HG03354 (cell line): ENCODE results near the gene BATF3.

Source experiments
- ATAC-seq: cut with Tn5 transposase; IDR thresholded peaks from one replicate; pipeline ENCODE4 v1.9.1; 2021; ENCODE audit warnings: mild to moderate bottlenecking; ENCODE audit not compliant: unreplicated experiment, poor library complexity, severe bottlenecking

The BATF3 gene

DNA sequence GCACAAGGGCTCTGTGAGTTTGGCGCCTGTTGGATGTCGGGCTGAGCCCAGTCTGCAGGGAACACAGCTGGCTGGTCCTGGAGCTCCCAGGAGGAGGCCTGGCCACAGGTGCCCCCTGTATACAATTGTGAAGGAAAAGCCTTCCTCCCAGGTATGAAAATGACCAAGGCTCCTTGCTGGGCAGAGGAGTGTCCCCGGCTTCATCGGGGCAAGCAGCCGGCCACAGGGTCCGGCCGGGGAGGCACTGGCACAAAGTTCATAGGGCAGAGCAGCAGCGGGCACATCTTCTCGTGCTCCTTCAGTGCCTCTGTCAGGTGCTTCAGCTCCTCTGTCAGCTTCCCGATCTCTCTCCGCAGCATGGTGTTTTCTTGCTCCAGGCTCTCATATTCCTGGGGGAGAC is 13.0 kb downstream of the BATF3 start:
- no peak for ATAC-seq

DNA sequence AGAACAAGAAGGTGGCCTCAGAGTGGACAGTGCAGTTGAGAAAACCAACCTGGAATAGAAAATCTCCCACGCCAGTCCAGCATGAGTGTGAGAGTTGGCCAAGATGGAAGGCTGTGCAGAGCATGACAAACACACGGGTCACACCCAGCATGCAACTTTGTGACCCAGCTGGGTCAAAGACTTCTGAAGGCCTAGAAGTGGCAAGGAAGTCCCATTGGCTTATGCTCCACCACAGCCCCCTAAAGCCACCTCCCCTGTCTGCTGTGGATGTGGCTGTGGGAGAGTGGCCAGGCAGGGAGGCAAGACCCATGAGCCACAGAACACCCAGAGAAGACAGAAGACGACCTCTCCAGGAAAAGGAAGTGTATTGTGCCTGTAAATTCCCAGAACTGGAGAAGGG is 13.6 kb downstream of the BATF3 start:
- ATAC-seq, result no peak

DNA sequence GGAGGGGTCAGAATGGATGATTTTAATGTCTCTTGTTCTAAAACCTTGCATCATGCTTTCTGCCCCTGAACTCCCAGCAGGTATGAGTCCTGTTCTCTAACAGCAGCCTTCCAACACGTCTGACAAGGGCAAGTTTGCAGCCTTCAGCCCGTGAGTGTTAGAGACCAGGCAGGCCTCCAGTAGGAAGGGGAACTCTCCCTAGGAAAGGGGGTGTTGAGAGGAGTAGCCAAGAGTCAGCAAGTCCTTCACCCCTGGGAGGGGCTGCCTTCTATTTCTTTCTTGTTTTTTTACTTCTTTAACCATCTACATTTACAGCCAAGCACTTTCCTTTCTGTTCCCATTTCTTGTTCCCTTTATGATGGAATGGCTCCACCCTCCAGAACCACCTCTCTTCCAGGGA is 14.2 kb downstream of the BATF3 start:
- no peak for ATAC-seq

DNA sequence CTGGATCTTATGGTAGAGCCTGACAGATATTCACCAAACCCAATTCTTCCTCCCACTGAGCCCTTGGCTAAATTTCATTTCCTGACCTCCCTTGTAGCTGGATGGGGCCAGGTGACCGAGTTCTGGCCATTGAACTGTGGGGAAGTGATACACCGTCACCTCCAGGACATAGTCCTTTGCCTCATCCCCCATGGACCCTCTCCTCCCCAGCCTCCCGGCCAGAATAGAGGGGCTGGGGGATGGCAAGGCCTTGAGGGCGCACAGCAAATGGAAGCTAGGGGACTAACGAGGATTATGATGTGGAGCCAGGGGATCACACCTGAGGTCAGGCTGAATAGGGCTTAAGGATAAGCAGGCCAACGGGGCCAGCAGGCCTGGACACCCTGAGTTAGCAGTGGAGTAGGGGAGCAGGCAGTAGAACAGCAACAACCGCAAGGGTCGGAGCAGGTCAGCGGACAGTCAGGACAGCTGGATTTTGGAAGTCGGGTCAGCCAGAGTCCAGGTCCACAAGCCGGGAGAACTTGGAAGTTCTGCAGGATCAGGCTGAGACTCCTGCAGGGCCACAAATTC is 15.0 kb downstream of the BATF3 start:
- no peak for ATAC-seq

DNA sequence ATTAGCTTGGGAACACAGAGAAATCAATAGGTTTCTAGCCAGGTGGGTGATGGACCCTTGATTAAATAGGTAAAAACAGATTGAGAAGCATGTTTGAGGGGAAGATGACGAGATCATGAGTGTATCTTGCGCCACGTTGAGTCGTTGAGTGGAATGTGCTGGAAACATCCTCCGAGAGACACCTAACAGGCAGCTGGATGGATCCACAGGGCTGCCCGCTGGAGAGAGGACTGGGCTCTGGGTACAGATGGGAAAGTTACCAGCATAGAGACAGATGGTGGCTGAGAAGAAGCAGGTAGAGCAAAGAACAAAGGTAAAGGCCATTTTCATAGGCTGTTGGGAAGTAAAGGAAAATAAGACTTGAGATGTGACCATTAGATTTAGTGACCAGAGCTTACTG is 15.6 kb downstream of the BATF3 start:
- ATAC-seq, result no peak

DNA sequence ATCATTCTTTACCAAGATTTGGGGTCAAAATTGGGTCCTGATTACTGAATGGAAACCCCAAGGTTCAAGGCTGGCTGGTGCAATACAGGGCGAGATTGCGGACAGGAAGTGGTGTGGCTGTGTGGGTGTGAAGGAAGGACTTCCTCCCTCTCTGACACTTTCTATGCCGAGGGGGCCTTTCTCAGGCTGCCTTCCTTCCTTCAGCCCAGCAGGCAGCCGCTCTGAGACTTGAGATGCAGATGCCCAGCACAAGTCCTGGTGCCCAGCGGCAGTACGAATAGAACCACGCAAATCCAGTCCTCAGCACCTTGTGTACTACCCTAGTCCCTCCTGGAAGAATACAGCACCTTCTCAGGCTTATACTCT is 16.3 kb downstream of the BATF3 start:
- peak; percentile 81 for ATAC-seq

DNA sequence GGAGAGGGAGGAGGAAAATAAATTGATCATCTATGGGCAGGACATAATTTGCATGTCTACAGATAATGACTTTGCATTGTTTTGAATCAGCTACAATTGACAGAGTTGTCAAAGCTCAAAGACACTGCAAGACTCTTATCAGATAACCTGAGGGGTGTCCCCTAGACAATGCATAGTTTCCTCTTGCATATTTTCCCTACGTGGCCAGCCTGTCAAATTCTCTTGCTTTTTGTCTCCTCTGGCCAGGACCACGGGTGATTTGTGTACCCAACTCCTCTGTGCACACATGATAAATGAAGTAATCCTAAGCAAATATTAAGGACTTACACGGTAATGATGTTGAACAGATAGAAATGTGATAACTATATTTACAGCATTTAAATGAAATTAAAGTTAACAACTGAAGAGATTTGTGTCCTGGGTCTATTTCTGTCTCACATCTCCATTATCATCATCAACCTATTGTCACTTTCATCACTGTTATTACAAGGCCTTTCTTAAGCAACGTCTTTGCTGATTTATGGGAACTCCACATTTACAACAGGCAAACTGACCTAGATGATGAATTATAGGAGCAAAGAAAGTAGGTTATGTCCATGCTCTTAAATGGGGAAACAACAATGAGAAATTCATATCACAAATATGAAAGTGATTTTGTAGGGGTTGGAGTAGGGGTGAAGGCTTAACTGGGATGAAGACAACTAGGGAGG is 18.8 kb downstream of the BATF3 start:
- ATAC-seq, result no peak

DNA sequence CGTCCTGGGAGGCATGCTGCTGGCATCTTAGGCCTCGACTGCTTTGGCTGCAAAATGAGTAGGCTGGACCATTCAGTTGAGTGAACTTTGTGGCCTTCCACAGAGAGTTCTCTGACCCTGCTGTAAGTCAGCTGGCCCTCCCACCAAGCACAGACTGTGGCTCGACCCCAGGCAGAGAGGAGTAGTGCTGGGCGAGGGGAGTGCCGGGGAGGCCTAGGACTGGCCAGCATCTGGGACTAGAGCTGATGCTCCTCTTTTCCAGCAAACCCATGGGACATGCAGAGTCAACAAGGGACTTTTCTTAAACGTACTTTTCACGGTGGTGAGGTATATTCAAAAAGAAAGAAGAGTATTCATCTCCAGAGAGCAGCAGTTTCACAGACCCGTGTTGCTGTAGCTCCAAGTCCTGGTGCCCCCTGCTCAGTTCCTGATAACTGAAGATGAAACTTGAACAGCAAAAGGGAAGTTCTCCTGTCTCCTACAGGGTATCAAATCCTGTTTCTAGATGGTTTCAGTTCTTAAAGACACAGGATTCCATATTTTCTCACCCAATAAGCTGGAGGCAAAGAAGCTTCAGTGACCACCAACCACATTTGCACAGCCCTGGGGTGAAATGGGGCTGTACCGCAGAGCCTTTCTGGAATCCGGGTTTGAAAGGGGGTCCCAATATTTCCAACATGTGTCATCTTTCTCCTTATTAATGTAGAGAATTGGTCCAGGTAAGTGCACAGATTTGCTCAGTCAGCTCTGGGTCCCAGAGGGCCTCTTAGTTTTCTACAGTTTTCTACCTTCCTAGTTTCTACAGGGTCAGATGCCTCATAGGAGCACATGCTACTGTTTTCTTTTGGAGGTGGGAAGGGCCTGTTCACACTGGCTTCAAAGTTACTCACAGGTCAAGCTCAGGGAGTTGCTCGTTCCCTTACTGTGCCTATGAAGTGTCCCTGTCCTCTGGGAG is 20.9 kb downstream of the BATF3 start:
- peak; percentile 61 for ATAC-seq

DNA sequence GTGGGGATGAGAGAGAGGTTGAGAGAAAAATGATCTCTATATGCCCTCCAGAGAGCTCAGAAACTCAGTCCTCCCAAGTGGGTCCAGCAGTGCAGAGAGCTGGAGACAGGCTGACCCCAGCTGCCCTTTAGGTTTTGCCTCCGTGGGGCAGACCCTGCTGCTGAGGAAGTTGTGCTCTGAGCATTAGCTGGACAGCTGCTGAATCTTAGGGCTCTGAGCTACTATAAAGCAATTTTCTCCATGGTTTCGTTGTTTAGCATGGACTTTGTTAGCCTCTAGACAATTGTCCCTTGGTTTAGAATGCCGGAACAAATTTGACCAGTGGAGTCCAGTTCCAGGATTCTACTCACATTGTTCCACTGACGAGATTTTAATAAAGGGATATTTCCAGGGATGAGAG is 22.1 kb downstream of the BATF3 start:
- ATAC-seq, result no peak

DNA sequence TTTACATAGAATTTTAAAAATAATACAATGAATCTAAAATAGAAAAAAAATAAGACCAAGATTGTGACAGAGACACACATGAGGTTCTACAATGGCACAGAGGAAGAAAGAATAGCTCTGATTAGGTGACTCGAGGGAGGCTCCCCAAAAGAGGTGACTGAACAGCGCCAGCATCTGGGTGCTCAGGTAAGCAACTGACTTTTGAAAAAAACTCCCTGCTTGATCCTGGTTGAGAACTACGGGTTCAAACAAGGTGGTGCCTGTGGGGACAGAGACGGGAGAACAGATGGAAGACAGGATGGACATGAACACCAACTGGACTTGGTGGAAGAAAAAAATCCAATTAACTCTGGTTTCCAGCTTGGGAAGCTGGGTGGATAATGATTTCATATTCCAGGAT is 22.5 kb downstream of the BATF3 start:
- ATAC-seq, result no peak

DNA sequence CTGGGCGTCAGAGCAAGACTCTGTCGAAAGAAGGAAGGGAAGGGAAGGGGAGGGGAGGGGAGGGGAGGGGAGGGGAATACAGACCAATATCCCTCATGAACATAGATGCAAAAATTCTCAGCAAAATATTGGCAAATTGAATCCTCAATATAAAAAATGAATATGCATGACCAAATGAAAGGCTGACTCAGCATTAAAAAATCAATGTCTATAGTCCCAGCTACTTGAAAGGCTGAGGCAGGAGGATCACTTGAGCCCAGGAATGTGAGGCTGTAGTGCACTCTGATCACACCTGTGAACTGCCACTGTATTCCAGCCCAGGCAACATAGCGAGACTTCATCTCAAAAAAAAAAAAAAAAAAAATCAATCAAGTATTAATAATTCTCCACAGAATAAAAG is 24.0 kb downstream of the BATF3 start:
- no peak for ATAC-seq

DNA sequence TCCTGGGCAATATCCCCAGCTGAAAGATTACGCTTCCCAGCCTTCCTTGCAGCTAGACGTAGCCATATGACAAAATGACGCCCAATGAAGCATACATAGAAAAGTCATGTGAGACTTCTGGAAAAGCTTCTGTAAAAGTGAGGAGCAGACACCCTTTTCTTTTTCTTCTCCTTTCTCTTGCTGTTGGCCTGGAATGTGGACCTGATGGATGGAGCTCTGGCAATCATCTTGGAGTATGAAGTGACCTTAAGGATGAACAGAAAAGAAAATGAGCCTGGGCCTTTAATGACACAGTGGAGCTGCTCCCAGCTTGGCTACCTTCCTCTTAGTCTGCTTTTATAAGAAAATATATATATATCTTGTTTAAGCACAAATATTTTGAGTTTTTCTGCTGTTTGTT is 24.8 kb downstream of the BATF3 start:
- no peak for ATAC-seq

DNA sequence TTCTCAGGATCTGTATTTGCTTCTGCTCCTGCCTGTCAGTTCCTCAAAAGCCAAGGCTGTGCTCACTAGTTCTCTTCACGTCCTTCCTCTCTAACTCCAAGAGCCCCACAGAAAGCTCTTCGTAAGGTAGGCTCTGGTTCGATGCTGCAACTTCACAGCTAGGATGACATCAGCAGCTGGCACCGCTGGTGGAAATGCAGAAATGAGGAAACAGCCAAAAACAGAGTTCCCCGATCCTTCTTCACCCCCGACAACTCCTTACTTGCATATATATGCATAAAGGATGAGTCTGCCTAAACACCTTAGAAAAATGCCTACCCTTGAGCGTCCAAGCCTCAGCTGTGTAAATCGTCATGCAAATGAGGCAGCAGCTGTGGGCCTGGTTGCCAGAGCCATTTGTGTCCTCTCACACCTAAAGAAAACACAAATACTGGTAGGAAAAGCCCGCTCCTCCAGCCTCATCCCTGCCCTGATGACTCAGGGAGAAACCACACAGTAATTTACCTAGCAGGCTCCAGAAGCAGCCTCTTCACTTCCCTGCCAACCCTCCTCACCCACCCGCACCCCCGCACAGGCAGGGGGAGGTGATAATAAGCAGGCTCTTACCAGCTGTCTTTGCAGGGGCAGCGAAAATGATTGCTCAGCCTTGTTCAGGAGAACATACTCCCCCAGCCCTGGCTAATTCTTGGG is 28.2 kb downstream of the BATF3 start:
- peak; percentile 53 for ATAC-seq

DNA sequence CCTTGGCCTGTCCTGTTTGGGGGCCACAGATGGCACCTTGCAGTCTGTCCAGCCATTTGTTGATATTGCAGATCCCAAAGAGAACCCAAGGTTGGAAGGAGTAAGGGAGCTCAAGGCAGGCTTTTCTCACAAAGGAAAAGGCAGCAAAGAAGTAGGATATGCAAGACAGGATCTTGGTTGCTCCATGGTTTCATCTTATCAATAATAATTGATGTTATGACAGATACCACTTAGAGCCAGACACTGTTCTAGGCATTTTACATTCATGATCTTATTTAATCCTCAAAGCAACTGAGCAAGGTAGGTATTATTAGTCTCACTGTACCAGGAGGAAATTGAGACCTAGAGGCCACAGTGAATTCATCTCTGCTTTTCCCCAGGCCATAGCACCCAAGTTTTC is 28.8 kb downstream of the BATF3 start:
- ATAC-seq, result no peak

DNA sequence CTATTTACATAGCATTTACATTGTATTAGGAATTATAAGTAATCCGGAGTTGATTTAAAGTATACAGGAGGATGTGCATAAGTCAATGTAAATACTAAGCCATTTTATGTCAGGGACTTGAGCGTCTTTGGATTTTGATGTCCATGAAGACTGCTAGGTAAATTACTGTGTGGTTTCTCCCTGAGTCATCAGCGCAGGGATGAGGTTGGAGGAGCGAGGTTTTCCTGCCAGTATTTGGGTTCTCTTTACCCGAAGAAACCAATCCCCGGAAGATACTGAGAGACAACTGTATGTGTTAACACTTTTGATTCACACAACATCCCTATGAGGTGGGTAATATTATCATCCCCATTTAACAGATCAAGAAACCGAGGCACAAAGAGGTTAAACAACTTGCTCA is 29.3 kb downstream of the BATF3 start:
- no peak for ATAC-seq

DNA sequence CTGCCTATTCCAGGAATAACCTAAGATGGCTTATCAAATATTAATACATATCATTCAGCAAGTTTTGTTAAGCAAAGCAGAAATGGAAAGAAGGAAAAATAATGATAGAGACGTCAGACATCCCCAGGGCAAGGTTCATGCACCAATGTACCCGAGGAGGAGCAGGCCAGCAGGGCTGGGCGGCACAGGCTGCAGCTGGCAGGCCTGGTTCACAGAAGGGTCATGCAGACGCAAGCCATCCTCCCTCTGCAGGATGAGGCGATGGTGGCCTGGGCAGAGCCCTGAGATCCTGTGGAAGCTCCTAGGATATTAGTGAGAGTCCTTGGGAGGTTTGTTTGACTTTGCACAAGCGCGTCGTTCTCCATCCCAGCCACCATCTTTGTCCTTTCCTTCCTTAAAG is 30.0 kb downstream of the BATF3 start:
- ATAC-seq, result no peak

DNA sequence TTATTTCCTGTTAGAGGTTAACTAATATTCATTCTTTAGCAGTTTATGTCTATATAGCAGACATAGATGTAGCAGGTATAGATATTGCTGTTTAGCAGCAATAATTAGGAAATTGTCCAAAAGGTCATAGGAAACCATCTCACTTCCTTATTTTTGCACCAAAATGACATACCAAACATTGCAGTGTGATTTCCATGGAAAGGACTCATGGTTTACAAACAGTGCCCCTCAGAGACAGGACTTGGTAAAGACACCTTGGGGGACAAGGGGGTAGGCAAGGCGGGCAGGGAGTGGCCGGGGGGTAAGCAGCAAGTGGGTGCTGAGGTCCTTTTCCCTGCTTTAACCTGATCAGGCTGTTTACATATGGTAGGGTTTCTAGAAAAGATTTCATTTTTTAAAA is 30.5 kb downstream of the BATF3 start:
- no peak for ATAC-seq

DNA sequence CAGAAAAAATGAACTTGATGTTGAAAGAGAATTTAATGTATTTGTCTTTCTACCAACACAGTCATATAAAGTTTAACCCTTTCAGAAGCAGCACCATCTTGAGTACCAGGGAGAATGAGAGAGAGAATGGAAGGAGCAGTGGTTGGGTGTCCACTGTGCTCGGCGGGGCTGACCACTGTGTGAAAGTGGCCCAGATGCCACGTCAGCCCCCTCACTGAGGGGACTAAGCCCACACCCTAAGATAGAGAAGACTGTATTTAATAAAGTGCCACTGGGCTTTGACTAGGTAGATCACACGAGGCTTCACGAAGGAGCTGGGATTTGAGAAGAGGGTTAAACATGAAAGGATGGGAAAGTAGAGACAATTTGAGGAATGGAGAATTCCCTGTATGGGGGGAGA is 31.2 kb downstream of the BATF3 start:
- no peak for ATAC-seq

DNA sequence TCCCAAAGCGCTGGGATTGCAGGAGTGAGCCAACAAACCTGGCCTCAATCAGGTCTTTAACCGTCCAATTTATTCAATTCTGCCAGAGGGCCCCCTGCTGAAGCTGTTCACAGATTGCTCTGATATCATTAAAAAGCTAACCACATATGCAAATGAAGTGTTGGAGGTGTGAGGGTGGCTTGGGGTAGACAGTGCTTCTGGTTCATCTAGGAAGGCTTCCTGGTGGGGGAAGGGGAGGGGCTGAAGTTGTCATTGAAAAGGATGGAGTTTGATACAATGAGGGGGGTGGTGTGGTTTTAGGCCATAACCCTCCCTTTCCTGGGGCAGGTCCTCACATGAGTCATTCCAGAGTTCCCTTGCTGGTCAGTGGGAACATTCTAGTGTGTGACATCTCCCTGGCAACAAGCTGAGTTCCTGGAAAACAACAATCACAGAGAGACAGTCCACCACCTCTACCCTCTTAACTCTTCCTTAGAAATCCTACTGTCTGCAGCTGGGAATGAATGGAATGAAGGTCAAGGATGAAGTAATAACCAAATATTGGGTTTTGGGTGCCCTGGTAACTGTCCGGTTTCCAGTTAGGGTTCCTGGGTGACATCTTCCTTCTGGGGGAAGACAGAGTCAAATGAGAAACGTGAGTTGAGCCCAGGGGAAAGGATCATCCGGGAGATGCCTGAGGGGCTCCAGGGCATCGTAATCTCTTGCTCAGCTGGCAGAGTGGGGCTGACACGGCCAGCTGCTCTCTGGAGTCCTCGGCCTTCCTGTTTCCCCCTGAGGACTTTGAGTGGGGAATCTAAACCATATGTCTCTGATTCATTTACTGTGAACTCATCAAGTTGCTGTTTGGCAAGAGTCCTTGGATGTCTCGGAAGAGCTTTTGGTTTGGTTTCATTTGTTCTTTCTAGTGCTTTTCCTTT is 32.2 kb downstream of the BATF3 start:
- ATAC-seq, result peak; percentile 43
